Lower leg skin (tissue), 3 donors: Measurements from ENCODE around the gene HNF1A.

Experiments used
- CTCF ChIP-seq, 3 donors: fragments of 450-650 bp; IDR thresholded peaks; one replicate each; pipeline ENCODE4 v1.5.1; 2016; ENCODE audit warnings: antibody characterized with exemption in 3 of 3, mild to moderate bottlenecking in 3 of 3, moderate library complexity in 2 of 3
- POLR2A ChIP-seq, 2 donors: fragments of 450-650 bp; IDR thresholded peaks; one replicate each; pipeline ENCODE4 v1.6.1; 2016 to 2017; ENCODE audit warnings: antibody characterized with exemption in 2 of 2, mild to moderate bottlenecking in 1 of 2, moderate library complexity in 1 of 2

- TF ChIP-seq POLR2A (IDR thresholded peaks at IDR 0.05) = no peak
- TF ChIP-seq CTCF (IDR thresholded peaks at IDR 0.05) = no peak
These were observed 43.4 kb downstream of the HNF1A start for GRCh38 chr12:121021754-121022153.
